Stimulated activated CD4-positive, alpha-beta T cell treated with anti-CD3 and anti-CD28 coated beads, Interleukin-1b, Interleukin-23, amount 100 ng/mL, for 1 hour (primary cell): ENCODE measurements around the gene ATP6V1G3.
"Not testable (repeated sequence)": the region's sequence is repeated elsewhere in the genome, so short reads cannot be mapped to it uniquely, and the experiment has no call there.

Experiments used
- DNase-seq, 2 donors: peaks; one replicate each; pipeline ENCODE4 v3.0.0-alpha.2; 2020; ENCODE audit warnings: low read depth in 2 of 2

ATP6V1G3 gene

DNA sequence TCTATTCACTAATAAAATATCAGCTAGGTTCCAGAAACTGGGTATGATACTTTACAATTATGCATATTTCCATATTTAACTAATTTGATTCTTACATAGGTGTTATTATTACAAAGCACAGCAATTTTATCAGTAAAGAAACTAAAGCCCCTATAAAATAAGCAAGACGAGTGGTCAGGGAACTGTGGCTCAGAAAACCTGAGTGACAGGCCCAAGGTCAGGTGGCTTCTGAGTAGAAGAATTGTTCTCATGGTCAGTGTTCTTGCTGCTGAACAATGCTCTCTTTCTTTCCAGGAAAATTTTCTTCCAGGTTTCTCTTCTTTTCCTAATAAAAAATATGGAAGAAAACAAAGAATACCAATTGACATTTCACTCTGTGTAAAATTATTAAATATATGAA is 2.2 kb upstream of the ATP6V1G3 start:
- DNase-seq, result no peak

DNA sequence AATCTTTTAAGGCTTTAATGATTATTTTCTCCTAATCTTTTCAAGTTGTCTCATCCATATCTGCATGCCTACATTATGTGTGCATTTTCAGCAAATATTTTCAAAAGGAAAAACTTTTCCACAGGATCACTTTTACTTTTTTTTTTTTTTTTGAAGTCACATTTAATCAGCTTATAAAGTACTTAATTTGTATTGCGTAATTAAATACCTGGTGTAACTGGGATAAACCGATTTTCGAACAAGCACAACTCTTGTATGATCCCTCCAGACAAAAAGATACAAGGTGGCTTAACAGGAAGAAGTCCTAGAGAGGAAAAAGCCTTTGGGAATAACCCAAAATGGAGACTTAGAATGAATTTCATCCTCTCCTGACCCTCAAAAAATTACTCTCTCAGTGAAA is 1.3 kb upstream of the ATP6V1G3 start:
- DNase-seq, result no peak

DNA sequence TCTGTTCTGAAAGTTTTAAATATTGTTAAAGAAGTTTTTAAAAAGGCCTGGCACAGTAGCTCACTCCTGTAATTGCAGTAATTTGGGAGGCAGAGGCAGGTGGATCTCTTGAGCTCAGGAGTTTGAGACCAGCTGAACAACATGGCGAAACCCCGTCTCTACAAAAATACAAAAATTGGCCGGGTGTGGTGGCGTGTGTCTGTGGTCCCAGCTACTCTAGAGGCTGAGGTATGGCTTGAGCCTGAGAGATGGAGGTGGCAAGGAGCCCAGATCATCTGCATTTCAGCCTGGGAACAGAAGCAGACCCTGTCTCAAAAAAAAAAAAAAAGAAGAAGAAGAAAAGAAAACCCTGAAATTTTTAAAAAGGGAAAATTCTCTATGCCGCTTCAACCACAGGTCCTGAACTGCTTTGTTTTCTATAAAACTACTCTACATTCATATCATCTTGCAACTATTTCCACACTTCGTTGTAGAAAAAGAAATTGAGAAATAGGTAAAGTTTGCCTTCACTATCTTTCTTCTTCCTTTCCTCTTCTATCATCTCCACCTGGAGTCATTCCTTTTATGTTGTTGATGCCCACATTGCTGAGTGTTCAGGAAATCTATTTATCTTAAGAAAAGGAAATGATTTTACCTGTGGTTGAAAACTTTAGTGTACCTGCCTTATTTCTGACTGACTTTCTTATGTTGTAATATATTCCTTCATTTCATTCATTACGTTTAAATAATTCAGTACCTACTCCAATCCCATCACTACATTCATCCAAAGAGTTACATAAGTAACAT is 1.7 kb downstream of the ATP6V1G3 start:
- DNase-seq, result no peak

DNA sequence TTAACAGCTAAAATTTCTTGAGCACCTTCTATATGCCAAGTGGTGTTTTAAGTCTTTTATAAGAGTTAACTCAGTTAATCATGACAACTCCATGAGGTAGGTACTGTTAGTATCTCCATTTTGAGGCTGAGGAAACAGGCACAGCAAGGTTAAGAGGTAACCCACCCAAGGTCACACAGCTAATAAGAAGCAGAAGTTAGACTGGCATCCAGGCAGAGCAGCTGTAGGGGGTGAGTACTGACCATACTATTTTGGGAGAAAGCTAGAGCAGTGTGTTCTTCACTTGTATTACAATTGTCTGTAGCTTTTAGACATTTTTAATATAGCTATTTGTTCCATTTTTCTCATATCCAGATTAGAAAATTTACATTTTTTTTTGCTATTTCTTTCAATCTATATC is 4.8 kb downstream of the ATP6V1G3 start:
- no peak for DNase-seq

DNA sequence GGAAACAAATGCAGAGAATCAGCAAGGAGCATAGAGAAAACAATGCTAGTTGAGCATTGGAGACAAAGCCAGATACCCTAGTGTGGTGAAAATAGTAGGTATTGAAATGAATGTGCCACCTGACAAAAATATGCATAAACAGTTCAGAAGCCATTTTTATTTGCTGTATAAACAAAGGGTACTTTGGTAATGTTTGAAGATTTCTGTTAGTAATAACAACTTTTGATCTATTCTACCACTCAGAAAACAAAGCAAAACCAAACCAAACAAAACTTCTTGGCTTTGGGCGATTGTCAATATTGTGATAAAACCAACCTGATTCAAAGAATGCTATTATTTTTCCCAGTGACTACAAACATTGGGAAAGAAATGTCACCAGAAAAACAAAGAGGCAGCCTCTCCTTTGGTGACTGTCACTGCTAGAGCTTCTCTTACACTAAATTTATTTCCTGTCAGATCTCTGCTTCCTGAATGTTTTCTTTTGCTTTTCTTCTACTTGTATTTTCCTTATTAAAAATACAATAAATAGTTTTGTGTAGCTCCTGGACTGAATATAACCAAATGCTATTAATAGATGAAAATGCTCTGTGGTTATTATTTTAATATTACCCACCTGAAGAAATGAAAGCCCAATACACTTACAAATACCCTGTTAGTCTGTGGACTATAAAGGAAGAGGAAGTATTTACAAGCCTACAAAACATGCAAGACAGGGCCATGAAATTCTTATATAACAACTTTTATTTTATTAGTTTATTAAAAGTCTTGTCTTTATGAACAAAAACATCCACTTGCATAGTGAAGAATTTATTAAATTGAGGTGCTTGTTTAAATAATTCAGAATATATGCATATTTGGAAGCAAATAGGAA is 5.7 kb downstream of the ATP6V1G3 start:
- no peak for DNase-seq

DNA sequence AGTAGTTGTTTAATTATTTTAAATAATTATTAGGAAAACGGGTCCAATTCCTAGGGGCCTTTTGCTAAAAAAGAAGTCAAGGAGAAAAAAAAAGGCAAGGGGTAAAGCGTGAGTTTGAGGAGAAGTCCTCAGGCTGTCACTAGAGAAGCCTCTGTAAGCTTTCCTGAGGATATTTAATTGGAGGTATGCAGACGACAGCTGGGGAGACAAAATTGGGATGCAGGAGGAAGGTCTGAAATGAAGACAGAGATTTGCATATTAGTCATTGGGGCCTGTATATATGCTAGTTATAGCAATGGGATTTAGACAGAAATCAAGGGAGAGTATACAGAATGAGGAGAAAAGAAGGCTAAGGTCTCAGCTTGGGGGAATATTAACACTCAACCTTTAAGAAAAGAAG is 8.6 kb downstream of the ATP6V1G3 start:
- no peak for DNase-seq

DNA sequence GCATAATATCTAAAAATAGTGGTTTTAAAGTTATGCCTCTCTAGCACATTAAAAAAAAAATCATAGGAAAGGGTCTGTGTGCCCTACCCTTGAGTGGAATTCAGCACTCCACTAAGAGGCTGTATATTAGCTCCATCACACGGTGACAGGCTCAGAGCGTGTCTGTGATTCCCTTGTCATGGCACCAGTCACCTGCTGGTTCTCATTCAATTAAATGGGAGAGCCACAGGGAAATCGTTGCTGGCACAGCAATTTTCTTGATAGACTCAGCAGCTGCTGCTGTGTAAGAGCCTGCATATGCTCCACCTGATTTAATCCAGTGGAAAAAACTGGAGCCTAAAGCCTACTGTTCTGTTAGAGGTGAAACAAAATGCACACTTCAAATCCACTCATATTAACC is 9.5 kb downstream of the ATP6V1G3 start:
- no peak for DNase-seq

DNA sequence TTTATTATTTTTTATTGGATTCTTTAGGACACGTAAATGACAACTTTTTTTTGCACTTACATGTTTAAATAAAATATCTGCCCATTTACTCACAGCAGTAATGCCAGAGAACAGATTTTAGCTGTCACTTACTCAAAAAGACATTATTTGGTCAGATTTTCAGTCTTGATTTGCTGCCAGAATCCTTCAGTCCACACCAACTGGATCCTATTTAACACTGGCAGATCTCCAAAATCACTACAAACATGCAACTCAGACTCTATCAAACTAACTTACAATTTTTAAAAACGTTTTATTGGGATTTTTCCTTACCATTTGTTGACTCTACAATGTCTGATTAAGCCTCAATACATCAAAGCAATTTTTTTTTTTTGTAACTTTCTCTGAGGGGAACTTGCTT is 11.1 kb downstream of the ATP6V1G3 start:
- no peak for DNase-seq

DNA sequence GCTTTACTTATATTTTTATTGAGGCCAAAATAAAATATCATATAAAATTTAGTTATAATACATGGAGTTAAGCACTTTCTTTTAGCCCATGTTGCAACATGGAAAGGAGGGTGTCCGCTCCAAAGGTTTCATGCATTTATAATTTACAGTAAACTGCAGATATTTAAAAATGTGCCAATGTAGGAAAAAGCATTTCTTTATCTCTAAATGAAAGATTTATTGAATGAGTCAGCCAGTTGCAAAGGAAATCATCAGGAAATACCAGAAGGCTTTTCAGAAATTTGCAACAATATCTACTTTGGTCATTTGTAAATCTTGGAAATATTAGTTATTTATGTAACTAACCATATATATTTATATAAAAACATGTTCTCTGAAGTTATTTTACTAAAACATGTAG is 12.1 kb downstream of the ATP6V1G3 start:
- DNase-seq, result no peak

DNA sequence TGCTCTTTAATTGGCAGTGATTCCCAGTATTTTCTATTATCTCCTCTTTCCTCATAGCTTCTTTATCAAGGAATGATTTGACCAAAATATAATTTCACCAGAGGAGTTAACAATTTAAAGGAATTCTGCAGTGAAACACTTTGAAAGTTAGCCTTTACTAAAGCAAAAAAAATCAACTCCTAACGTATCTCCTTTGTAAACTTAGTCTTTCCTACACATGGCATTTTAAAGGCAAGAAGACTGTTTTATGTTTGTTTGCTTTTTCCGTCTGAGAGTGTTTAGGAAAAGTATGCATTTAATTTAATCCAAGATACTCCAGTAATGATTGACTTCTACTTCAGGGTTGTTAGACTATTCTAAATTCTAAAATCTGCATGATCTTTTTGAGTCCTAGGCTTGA is 15.9 kb downstream of the ATP6V1G3 start:
- DNase-seq, result no peak

DNA sequence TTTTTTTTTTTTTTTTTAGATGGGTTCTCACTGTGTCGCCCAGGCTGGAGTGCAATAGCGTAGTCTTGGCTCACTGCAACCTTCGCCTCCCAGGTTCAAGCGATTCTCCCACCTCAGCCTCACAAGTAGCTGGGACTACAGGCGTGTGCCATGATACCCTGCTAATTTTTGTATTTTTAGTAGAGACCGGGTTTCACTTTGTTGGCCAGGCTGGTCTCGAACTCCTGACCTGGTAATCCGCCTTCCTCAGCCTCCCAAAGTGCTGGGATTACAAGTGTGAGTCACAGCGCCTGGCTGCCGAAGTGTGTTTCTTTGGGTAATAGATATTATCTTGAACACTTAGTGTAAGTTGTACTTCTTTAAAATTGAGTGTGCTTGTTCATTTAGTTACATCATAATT is 16.4 kb downstream of the ATP6V1G3 start:
- DNase-seq, result not testable (repeated sequence)

DNA sequence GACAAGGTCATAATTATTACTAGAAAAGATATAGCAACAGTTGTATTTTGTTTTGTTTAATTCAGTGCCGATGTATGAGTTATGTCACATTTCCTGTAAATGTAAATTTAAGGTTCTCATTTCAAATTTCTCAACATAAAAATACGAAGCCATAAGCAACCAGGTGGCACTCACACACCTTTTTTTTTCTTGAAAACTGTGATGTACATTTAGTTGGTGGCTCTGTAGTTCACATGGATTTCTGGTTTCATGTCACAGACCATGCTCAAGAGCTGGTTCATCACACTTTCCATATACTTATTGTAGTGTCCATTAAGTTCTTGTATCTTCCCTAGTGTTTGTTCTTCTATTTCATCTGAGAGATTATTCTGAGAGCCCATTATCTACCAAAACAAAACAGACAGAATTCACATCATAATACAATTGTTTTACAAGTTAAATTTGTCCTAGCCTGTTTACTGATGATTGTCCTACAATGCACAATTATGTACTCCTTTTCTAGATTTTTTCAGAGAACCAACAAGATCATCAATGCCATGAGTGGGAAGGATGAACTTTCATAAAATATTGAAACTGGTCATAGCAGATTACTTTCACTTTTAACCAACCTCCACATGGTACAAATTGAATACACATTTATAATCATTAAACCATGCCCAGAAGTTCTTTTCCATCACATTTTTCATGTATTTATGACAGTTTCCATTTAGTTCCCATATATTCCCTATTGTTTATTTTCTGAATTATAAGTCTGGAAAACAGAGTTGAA is 17.1 kb downstream of the ATP6V1G3 start:
- DNase-seq, result no peak

DNA sequence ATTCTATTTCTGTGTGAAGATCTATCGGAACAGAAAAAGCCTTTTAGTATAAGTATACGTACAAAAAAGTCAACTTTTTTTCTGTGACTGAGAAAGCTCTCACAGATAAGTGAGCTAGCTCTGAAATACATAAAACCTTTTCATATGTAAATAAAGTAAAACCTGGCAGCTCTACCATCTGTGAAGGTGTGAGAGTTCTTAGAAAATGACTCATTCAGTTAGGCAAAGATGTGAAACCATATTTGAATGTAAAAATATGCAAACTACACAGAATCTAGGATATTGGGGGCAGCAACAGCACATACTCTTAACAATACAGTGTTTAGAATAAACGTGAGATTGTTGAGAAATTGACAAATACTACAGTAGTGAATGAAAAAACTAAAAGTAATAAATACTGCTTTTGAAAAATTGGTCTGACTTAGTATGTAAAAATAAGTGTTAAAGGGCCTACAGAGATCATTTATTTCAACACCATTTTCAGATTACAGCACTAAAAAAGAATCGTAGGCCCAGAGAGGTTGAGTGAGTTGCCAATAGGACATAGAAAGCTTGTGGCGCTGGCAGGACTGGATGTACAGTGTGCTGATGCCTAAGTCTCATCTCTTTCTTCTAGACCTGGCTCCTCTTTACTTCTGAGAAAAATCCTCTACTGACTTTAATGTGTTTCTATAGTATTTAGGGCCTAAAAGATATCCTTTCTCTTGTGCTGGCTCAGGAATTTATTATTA is 19.8 kb downstream of the ATP6V1G3 start:
- no peak for DNase-seq

DNA sequence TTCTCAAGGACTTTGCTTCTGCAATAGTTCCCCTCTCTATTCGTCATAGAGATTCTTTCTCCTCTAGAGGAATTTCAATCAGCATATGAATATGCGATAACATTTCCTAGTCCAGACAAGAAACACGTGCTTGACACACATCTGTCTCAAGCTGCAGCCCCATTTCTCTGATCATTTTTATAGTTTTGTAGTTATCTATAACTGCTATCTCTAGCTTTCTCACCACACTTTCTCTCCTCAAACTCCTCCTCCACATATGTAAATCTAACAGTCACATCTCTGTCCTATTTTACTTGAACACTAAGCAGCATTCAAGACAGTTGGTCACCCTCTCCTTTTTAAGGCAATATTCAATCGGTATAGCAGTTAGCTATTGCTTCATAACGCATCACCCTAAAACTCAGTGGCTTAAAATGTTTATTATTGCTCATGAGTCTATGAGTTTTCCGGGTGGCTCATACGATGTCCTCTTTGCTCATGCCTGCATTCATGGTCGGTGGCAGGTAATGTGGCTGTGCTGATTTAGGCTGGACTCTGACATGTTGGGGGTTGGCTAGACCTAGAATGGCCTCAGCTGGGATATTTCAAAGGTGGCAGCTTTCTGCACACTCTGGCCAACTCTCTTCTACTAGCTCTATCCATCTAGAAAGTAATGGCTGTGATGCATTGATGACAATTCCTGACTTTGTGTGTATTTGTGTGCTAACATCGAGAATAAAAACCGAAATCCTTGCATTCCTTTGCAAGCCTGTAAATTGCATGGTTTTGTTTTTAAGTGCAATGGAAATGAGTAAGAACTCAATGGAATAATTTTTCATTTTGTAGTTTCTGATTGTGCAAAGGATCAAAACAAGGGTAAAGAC is 20.6 kb downstream of the ATP6V1G3 start:
- DNase-seq, result no peak

DNA sequence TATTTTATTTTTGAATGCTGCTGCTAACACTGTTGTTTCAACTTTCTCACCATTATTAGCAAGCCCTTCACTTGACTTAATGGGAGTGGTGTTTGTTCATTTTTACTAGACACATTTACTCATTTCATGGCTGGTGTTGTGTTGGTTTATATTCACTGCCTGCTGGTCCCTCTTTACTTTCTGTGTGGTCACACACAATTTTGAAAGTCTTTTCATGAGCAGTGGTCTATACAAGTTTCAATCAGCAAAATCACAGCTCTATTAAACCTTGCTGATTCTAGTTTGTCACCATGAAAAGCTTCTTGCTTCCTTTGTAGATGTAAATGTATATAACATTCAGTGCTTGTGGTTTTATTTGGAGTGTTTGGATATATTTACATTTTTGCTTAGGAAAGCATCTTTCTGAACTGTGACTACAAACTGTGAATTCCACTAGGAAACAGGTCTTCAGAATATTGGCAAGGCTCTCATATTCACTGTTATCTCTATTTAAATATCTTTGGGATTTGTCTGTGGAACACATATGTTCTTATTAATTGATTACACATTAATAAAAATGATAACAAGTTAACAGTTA is 22.8 kb downstream of the ATP6V1G3 start:
- DNase-seq, result no peak

DNA sequence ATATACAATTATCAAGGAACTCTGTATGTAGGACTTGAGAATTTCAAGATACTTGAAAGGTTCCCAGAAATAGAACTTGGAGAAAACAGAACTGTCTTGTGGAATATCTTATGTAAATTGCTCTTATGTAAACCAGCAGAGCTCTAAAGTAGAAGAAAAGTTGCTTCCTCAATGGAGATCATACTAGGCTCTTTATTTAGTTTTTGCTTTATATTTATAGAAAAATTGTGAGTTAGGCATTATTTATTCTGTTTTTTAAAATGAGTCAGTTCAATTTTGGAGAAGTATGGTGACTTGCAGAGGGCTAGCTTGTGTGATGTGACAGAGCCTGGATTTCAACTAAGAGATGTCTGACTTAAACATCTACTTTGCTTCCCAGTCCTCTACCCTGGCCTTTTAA is 40.4 kb downstream of the ATP6V1G3 start:
- no peak for DNase-seq

DNA sequence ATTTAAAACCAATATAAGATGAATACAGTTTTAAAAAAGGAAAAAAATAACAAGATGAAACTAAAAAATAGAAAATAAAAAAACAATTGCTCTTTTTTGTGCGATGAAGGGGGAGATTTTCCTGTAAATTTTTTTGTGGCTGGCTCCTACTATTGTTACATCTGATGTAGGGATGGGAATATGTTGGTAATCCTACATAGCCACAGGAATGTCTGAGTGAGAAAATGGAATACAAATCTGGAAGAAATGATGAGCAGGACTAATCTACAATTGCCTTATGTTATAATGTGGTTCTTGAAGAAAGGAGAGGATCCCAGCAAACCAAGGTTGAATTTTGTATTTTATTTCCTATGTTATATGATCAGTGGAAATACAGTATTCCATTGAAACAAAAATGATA is 40.9 kb downstream of the ATP6V1G3 start:
- no peak for DNase-seq

DNA sequence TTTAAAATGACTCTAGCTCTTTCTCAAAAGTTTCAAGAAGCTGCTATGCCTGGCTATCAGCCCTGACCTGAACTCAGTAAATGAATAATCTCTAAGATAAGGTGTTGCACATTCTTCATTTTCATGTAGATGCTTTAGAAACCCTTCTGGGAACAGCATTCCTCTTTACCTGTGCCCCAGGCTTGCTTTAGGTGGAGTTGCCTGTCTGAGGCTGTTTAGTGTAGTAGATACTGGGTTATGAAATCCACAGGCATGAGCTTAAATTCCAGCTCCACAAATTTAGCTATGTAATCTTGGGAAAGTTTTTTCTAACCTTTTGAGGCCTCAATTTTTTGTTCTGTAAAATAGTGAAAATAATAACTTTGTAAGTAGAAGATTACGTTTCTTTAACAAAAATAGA is 41.6 kb downstream of the ATP6V1G3 start:
- DNase-seq, result no peak

DNA sequence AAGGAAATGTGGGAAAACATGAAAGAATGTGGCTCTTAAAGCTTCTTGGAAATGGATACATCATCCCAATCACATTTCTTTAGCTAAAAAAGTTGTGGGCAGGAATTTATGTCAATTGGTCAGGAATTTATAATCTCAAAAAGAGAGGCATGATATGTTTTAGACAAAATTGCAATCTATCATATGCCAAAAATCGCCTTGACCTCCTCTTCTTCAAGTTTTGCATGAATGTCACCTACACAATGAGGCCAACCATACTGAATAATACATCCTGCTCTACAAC is 42.4 kb downstream of the ATP6V1G3 start:
- DNase-seq, result no peak

DNA sequence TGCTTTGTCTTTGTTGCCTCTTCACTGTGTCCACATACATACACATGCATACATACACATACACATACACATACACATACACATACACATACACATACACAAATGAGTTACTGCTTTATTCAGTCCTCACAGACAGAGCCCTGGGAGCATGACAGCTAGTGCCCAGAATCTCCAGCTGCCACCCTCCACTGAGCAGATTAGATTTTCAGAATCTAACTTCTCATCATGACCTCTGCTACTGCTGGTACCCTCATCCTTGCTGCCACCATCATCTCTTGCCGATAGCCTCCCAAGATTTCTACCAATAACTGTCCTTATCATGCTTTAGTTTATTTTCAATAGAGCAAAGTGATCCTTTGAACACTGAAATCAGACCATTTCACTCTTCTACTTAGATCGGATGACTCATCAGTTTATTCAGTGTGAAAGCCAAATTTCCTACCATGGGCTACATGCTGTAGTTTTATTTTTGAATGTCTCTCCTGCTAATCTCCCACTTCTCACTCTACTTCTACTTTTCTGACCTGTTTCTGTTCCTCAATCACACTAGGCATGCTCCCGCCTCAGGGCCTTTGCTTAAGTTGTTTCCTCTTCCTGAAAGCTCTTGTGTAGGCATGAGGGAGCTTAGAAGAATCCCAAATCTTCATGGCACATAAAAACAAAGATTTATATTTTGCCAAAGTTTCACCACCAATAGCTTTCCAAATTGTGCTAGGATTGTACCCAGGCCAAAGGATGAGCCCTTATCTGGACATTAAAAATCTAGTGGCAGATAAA is 43.0 kb downstream of the ATP6V1G3 start:
- no peak for DNase-seq
